ENCODE measurements around the gene NOSIP.

Gene NOSIP

DNA sequence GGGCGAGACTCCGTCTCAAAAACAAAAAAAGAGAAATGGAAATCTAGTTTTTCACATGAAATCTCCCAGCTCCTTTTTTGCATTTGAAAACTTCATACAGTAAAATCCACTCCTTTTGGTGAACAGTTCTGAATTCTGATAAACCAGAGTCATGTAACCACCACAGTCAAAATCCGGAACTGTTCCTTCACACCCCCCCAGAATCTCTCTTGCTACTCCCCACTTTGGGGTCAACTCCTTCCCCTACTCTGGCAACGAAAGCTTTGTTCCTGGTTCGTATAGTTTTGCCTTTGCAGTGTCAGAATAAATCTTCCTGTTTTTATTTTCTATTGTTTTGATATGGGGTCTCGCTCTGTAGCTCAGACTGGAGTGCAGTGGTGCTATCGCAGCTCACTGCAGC lies 28.8 kb downstream of the NOSIP start:
- DNase-seq (ENCODE audit: extremely low read depth in 1 of 2, low read depth in 1 of 2), result no peak

DNA sequence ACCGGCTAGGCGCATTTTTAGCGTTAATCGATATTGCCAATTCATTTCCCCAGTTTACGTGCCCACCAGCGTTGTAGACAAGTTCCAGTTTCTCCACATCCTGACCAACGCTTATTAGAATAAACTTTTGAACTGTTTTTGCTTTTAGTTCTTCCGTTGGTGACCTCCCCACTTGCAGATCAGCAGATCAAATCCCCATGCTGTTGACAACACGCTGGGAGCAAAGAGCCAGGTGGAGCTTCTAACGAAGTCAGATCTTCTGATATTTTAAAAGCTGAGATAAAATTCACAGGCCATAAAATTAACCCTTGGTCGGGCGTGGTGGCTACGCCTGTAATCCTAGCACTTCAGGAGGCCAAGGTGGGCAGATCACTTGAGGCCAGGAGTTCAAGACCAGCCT lies 31.3 kb downstream of the NOSIP start:
- DNase-seq (ENCODE audit: extremely low read depth in 1 of 2, low read depth in 1 of 2), result no peak

DNA sequence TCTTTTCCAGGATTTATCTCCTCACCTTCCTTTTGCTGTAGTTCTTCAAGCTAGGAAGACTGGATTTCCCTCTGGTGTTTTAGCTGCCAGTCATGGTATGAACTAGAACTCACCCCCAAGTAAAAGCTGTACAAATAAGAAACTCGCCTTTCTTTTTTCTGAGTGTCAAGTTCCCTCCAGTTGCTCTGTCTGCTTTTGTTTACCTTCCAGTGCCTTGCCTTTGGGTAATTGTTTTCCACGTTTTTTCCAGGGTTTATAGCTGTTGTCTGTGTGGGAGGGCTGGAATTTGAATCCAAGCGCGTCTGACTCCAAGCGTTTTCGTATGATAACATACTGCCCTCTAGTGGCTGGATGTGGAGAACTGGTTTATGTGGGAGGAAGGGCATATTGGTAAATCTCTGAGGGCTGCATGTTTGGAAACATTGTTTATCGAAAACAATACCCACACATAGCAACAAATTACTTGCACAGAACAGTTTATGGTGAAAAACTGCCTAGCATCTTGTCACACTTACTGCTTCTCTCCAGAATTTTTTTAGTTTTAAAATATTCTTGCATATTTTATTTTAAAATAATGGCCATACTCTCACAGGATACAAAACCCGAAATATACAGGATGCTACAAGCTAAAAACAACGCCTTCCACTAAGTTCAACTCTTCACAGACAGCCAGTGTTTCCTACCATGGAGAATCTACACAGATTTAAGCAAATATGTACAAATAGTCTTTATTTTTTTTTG lies 33.4 kb downstream of the NOSIP start:
- DNase-seq (ENCODE audit: extremely low read depth in 1 of 2, low read depth in 1 of 2), result no peak

DNA sequence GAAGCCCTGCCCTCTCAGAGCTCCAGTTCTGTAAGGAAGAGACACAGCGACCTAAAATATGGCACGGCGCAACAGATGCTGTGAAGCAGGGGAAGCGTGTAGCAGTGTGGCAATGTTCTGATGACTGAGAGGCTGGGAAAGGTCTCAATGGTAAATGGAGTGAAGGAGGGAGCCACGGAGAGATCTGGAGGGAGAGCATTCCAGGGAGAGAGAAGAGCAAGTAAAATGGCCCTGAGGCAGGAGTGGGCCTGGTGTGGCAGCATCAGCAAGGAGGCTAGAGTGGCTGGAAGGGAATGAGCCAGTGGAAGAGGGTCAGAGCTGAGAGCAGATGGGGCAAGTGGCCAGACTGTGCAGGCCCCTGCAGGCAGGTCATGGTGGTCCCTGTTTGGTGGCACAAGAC lies 36.2 kb downstream of the NOSIP start:
- DNase-seq (ENCODE audit: extremely low read depth in 1 of 2, low read depth in 1 of 2), result no peak

DNA sequence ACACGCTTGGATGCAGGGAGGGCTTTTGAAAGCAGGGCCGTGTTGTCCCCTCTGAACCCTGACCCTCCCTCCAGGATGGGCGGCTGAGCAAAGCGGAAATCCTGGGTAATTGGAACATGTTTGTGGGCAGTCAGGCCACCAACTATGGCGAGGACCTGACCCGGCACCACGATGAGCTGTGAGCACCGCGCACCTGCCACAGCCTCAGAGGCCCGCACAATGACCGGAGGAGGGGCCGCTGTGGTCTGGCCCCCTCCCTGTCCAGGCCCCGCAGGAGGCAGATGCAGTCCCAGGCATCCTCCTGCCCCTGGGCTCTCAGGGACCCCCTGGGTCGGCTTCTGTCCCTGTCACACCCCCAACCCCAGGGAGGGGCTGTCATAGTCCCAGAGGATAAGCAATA lies 37.3 kb downstream of the NOSIP start:
- DNase-seq (ENCODE audit: extremely low read depth in 1 of 2, low read depth in 1 of 2), result no peak

DNA sequence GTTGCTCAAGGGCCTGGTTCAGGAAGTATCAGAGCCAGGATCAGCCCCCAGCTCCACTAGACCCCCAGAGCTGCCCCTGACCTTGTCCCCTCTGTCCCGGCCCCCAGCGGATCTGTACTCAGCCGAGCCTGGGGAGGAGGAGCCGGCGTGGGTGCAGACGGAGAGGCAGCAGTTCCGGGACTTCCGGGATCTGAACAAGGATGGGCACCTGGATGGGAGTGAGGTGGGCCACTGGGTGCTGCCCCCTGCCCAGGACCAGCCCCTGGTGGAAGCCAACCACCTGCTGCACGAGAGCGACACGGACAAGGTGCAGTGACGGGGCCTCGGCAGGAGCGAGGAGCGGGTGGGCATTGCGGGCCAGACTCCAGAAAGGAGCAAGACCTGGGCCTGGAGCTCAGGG lies 37.9 kb downstream of the NOSIP start:
- no peak for DNase-seq (ENCODE audit: extremely low read depth in 1 of 2, low read depth in 1 of 2)

DNA sequence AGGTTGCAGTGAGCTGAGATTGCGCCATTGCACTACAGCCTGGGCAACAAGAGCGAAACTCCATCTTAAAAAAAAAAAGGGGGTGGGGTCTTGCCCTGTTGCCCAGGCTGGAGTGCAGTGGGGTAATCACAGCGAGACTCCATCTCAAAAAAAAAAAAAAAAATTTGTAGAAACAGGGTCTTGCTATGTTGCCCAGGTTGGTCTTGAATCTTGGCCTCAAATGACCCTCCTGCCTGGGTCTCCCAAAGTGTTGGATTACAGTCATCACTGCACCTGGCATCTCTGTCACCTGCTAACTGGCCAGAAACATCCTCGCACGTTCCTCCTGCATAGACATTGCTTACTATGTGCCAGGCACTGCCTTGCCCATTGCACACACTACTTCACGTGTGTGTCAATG lies 38.4 kb downstream of the NOSIP start:
- no peak for DNase-seq (ENCODE audit: extremely low read depth in 1 of 2, low read depth in 1 of 2)

DNA sequence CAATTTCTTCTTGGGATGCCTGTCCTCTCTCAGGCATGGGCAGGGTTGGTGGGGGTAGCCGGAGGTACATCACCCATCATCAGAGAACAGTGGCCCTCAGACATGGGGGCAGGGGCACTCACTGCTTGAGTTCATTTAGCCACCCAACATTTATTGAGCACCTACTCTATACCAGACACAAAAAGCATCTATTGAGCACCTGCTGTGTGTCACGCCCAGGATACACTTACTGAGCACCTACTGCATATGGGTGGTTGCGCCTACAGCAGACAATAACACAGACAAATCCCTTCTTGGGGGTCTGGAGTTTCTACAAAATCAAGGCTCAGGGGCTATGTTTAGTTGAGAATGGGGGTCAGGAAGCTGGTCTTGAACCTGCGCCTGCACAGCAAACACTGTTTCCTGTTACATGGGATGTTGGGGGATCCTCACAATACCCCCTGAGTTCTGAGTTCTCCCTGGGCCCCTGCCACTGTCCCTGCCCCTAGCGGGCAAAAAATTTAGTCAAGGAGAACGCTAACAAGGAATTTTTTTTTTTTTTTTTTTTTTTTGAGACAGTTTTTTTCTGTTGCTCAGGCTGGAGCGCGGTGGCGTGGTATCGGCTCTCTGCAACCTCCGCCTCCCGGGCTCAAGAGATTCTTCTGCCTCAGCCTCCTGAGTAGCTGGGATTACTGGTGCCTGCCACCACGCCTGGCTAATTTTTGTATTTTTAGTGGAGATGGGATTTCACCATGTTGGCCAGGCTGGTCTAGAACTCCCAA lies 41.0 kb downstream of the NOSIP start:
- no peak for DNase-seq (ENCODE audit: extremely low read depth in 1 of 2, low read depth in 1 of 2)

DNA sequence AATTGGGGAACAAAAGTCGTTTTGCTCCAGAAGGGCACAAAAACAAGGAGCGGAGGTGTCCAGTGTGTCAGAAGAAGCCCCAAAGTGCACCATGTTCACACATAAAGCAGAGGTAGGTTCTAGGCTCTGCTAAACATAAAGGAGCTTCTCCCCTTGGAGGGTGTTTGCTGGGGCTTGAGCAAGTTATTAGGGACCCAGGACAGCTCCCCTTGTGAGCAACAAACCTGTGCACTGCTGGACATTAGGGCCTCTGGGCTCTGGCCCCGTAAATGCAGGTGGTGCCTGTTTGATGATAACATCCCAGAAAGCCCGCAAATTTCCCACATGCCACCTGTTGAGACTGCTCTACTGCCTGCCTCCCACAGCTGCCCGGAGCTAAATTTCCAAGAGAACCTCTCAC lies 41.7 kb downstream of the NOSIP start:
- DNase-seq (ENCODE audit: extremely low read depth in 1 of 2, low read depth in 1 of 2), result no peak

DNA sequence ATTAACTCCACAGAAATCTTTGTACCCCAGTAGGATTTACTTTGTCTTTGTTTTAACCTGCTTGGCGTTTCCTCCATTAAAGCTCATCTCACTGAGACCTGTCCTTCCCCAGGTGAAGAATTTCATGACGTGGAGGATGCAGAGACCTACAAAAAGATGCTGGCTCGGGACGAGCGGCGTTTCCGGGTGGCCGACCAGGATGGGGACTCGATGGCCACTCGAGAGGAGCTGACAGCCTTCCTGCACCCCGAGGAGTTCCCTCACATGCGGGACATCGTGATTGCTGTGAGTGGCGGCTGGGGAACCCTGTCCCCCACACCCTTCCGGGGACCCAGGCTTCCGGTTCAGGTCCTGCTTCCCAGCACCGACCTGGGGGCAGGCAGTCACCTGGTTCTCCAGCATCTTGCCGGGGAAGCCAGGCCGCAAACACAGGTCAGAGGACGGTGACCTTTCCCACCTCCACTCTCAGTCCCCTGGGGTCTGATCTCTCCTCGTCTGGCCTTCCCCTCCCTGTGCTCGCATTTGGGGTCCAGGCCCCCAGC lies 43.4 kb downstream of the NOSIP start:
- no peak for DNase-seq (ENCODE audit: extremely low read depth in 1 of 2, low read depth in 1 of 2)

DNA sequence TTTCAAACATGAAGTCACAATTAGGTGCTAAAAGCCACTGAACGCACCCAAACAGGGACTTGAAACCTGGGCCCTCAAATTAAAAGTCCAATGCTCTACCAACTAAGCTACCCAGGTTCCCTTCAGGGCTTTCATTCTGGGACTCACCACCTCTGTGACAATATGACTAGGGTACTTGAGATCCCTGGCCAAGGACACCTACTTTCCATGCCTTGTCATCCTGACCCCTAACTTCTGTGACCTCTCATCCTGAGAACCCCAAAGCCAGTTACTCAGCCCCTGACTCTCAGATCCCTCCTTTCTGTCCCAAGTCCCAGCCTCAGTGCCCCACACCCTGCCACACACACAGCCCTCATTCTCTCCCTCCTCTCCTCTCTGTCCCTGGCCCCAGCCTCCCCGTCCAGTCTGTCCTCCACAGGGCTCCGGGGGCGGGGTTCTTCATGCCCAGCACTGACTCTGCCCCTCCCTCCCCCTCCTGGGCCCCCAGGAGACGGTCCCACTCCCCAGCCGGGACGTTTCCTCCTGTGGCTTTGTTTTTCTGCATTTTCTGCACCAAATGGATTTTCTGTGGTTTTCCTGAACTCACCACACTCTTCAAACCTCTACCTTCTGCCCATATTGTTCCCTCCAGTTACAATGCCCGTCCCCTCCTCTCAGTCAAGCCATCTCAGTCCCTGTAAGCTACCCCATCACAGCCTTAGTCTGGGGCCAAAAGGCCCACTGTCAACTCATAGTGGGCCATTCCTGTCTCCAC lies 45.5 kb downstream of the NOSIP start:
- no peak for DNase-seq (ENCODE audit: extremely low read depth in 1 of 2, low read depth in 1 of 2)

DNA sequence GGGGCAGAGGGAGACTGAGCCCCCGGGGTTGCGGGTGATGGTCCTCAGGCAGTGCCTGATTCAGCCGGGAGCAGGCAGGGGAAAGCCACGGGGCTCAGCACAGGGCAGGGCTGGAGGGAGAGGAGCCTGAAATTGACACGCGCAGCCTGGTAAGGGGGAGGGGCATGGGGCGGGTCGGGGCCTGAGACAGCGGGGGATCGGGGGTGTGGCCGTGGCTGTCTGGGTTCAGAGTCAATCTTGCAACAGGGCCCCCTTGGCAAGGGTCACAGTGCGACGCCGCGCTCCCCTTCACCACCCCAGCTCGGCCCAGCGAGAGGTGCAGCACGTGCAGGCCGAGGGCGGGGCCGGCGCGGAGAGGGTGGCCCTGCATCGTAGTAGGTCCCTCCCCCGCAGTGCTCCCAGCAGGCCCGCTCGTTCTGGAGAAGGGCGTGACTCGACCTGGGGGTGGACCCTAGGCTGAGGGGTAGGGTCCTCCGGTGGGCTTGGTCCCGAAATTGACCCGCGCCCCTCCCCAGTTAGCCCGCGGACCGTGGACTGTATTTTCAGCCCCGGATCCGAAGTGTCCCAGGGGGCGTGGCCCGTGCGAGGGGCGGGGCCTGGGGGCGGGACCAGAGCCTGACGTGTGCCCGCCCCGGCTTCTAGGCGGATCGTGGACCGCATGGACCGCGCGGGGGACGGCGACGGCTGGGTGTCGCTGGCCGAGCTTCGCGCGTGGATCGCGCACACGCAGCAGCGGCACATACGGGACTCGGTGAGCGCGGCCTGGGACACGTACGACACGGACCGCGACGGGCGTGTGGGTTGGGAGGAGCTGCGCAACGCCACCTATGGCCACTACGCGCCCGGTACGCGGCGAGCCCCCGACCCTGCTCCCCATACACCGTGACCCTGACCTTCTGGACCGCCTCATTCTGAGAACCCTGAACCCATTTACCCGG lies 46.5 kb downstream of the NOSIP start:
- peak; percentile 56 to 60 for DNase-seq (ENCODE audit: extremely low read depth in 1 of 2, low read depth in 1 of 2)

DNA sequence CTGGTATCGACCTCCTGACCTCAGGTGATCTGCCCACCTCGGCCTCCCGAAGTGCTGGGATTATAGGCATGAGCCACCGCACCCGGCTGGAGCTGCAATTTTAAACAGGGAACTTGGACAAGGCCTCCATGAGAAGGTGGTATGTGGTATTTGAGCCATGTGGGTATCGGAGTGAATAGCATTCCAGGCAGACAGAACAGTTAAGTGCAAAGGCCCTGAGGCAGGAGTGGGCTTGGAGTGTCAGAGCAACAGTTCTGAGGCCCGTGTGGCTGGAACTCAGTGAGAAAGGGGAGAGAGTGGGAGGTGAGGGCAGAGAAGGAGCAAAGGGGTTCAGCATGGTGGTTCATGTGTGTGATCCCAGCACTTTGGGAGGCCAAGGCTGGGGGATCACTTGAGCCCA lies 49.6 kb downstream of the NOSIP start:
- no peak for DNase-seq (ENCODE audit: extremely low read depth in 1 of 2, low read depth in 1 of 2)

DNA sequence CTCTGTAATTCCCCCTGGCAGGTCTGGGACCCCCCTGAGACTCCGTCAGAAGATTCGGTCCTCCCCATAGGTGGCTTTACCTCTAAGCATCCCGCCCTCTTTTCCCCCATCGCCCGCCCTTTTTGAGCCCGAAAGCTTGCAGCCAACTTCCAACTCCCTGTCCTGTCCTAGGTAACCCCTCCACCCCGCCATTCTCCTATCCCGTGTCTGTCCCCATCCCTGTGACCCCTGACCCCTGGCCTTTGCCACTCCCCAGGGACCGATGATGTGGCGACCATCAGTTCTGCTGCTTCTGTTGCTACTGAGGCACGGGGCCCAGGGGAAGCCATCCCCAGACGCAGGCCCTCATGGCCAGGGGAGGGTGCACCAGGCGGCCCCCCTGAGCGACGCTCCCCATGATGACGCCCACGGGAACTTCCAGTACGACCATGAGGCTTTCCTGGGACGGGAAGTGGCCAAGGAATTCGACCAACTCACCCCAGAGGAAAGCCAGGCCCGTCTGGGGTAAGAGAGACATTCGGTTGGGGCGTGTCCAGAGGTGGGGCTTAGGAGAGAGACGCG lies 52.1 kb downstream of the NOSIP start:
- DNase-seq (ENCODE audit: extremely low read depth in 1 of 2, low read depth in 1 of 2), result no peak

DNA sequence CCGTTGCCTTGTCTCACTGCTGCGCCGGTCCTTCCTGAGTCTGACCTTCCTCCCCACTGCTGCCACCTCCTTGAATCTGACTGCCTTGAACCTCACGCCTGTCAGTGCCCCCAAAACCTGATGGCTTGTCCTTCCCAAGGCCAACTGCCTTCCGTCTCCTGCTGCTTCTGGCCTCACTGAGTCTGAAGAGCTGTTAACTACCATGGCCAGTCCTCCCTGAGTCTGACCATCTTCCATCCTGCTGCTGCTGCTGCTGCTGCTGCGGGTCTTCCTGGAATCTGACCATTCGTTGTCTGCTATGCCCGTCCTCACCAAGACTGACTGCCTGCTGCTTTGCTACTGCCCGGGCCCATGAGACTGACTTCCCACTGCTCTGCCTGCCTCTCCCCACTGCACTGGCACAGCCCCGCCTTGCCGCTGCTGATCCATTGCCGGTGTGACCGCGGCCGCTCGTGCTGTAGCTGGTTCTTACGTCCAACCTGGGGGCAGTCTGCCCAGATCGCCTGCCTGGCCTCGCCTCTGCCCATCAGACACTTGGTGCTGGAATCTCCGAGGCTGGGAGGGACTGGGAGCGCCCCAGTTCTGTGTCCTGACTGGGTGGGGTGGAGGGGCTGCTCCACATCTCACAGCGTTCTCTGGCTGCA lies 55.4 kb downstream of the NOSIP start:
- DNase-seq (ENCODE audit: extremely low read depth in 1 of 2, low read depth in 1 of 2), result no peak

DNA sequence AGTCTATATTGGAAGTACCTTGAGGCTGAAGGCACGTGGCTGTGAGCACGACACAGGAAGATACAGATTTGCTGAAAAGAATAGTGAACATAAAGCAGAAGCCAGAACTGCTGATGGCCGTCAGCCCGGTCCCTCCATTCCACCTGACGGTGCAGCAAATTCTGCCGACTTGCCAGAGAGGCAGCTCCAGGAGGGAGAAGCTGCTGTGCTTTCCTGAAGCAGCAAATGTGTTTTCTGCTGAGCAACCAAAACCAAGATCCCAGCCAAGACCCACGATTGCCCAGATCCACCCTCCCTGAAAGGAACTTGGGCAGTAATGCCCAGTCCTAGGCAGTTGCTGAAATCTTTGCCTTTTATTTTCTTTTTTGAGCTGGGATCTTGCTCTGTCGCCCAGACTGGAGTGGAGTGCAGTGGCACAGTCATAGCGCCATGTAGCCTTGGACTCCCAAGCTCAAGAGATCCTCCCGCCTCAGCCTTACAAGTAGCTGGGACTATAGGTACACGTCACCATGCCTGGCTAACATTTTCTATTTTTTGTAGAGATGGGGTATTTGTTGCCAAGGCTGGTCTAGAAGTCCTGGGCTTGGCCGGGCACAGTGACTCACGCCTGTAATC lies 59.5 kb downstream of the NOSIP start:
- no peak for DNase-seq (ENCODE audit: extremely low read depth in 1 of 2, low read depth in 1 of 2)

DNA sequence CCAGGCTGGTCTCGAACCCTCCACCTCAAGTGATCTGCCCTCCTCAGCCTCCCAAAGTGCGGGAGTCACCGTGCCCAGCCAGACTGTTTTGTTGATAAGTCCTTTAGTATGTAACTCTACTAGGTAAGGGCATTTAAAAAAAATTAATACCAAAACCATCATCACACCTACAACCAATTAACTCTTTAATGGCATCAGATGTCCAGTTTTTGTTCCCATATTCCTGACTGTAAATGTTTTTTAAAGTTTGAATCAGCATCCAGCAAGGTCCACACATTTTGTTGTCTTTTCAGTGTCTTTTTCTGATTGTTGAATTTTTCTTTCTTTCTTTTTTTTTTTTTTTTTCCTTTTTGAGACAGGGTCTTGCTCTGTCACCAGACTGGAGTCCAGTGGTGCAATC lies 62.3 kb downstream of the NOSIP start:
- no peak for DNase-seq (ENCODE audit: extremely low read depth in 1 of 2, low read depth in 1 of 2)

DNA sequence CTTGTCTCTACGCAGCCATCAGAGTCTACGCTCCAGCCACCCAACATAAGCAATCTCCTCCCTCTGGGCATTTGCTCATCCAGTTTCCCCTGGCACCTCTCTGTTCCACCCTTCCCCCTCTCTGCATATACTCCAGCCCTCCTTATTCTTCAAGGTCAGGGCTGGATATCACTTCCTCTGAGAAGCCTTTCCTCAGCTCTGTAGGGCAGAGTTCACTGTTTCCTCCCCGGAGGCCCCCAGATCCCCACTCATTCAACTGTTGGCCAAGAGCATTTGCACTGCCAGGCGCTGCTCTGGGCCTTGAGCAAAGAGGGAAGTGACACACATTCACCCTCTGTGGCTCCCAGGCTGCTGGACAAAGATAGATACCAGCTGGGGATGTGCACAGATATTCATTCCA lies 64.6 kb downstream of the NOSIP start:
- DNase-seq (ENCODE audit: extremely low read depth in 1 of 2, low read depth in 1 of 2), result no peak

DNA sequence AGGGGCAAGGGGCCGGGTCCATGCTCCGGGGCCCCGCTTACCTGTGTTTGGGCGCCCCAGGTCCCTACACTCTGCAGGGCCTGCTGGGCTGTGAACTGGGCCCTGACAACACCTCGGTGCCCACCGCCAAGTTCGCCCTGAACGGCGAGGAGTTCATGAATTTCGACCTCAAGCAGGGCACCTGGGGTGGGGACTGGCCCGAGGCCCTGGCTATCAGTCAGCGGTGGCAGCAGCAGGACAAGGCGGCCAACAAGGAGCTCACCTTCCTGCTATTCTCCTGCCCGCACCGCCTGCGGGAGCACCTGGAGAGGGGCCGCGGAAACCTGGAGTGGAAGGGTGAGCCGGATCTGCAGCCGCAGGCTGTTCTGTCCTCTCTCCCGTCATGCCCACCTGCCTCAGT lies 66.2 kb downstream of the NOSIP start:
- no peak for DNase-seq (ENCODE audit: extremely low read depth in 1 of 2, low read depth in 1 of 2)

Measured in stimulated activated CD8-positive, alpha-beta memory T cell treated with anti-CD3 and anti-CD28 coated beads, Interleukin-7, amount 100 ng/mL, for 48 hours (primary cell).